Inflammatory macrophage treated with lipopolysaccharide for 4 hours (primary cell): ENCODE results near the gene UFC1.
A peak's percentile ranks its signal among the peaks of the same experiment; 100 is the strongest.

Experiments used
- DNase-seq: peaks from one replicate; pipeline ENCODE4 v3.0.0-alpha.2; 2020

The UFC1 gene

DNA sequence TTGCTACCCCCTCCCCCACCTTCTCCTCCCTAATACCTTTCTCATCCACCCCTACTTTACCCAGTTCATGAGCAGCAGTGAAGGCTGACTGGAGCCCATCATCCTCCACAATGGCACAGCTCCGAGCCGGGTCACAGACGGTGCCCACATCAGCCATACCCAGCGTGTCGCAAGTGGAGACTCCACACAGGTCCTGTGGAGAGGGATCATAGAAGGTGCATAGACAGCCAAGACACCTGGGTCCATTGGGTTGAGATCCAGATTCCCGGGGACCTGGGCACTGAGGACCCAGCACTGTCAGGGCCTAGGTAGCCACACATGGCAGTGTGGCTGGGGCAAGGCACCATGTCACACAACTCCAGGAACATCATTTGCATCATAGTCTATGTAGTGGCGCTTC is 42.3 kb downstream of the UFC1 start:
- DNase-seq = no peak

DNA sequence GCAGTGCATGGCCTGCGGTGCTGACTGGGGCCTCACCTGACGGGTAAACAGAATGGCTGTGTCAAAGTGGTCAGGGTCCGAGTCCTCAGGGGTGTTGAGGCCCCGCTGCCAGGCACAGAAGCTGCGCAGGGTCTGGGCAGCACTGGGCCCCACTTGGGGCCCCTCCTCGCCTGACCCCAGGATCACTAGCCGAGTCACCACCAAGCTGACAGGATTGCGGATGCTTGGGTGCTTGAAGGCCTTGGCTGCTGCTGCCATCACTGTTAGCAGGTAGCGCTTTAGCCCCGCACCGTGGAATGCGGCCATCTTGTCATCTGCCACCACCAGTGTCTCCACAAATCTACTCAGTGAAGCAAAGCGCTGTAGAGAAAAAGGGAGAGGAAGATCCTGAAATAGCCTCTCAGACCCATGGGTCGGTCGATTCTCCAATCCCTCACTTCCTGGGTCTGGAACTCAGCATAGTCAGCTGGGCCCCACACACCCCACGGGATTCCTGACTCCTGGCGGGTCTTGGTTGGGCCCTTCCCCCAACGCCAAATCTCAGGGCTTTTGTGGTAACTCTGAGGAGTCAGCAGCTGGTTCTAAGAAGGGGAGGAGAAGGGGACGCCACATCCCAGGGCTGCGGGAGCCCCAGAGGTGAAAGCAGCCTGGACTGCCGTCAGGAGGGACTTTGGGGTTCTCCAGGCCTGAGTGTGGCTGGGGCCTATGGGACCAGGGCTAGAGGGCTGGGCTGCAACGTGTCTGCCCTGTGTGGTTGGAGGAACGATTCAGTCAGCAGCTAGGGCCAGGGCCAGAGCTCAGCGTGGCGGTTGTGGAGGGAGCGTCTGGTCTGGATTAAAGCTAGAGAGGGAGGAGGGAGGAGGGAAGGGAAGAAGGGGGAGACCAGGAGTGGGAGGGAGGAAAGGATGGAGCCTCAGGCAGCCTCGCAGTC is 43.0 kb downstream of the UFC1 start:
- DNase-seq = no peak

GRCh38 chr1:161197560-161198193 is 43.9 kb downstream of the UFC1 start:
- no peak for DNase-seq

- DNase-seq = no peak
These were observed 44.6 kb downstream of the UFC1 start for GRCh38 chr1:161198194-161198896.

GRCh38 chr1:161198897-161199431 is 45.2 kb downstream of the UFC1 start, which contains the start of gene ADAMTS4:
TSS of gene ADAMTS4 (minus strand) at chr1:161199054. CDS start at chr1:161198627, 427 bp downstream.
- DNase-seq = no peak

DNA sequence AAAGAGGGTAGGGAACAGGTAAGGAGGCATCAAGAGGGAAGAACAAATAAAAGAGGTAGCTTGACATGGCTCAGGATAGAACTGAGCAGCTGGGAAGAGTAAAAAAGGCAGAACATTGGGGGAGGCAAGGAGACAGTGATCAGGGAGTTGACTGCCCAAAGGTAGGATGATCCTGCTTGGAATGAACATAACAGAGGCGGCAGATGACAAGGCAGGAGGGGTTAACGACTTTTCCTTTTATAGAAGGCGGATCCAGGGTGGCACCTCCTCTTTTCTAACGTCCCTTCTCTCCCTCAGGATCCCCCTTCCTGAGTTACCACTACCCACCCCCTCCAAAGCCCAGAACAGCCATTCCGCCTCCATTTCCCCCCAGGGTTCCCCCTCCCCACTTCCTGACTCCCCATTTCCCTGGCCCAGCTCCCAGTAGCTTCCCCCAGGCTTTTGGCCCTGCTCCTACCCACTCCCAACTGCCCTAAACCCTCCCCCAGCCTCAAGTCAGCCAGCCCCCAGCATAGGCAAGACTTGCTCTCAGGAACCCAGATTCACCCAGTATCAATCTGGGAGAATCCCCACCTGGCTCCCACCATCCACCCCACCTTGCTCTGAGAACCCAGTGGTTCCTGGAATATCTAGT is 45.8 kb downstream of the UFC1 start:
- DNase-seq = no peak

DNA sequence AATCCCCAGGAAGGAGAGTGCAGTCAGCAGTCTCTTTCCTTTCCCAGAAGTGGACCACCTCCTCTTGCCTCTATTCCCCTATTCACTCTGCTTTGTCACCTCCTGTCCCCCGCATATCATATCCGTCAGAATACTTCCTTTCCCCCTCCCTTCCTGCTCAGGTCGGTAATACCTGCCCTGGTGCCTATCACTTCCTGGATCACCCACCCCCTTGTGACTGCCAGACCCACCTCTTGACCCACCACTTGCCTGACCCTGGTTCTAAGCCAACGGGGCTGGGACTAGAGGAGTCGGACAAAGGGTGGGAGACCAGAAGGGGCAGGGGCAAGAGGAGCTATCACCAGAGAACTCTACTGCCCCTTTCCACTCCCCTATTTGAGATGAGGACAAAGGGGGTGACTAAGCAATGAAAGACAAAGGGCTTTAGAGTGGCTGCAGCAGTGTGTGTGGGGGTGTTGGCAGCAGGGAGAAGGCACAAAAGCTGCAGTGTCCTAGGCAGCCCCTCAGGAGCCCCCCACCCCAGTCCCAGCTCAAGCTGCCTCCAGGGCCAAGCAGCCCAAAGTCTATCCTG is 46.7 kb downstream of the UFC1 start:
- DNase-seq = no peak

DNA sequence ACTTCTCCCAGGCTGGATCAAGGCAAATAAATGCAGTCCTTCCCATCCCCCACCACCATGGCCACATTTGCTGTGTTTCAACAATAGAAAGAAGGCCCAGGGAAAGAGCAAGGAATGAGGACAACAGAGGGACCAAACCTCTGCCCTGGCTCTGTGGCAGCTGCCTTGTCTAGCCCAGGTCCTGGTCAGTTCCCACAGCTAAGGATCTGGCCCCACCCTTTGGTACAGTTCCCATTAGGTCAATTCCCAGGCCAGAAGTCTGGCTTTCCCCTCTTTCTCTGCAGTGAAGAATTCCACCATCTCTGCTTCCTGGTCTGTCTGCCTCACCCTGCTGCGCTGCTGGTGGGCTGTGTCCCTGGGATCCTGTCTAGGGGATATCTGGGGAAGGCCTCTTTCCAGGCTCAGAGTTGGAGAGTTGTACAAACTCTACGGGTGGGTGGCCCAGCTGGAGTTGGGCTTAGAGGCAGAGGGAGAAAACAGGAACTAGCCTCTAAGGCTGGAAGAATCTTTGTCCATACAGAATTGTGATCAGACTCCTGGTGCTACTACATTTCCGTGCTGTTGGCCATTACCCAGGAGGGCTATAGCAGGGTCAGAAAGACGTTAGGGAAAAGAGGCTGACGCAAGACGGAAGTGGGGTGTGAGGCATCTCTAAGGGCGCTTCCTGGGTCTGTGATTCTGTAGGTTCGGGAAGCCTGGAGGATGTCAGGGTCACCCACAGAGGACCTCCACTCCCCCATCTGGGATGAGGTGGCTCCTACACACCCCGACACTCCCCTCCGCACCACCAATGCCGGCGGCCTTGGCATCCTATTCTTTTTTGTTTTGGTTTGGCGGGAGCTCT is 47.4 kb downstream of the UFC1 start:
- peak; percentile 66 for DNase-seq

DNA sequence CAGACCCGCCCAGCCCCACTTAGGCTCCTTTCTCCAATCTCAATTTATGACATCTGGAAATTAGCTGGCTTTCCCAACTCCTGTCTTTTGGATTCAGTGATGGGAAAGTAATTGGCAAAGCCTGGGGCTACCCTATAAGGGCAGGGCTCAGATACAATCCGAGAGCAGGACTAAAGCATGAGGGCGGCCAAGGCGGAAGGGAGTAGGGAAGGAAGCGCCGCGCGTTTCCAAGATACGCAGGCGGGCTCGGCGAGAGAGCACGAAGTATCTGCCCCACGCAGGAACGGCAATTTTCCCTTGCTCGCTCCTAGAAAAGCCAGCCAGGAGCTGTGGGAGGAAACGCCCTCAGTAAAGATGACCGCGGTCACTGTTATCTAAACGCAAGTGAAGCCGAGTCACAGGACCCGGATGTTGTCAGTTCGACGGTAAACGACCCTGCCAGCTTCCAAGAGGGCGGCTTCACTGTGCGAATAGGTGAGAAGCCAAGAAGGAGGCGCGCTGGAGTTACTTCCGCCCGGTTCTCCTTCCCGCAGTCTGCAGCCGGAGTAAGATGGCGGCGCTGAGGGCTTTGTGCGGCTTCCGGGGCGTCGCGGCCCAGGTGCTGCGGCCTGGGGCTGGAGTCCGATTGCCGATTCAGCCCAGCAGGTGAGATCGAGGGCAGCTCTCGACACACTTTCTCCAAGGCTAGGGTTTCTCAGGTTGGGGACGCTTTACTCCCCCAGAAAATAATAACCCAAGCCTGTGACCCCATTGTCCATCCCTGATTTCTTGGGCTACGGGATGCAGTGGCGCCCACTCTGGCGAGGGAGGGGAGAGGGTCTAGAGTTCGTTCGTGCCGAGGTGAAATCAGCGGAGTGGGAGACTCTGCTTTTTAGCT is 48.3 kb downstream of the UFC1 start, which contains the start of gene NDUFS2:
NDUFS2 (plus strand) TSS at position 532 of the 877 bp plus-strand sequence; CDS start at position 551, 19 bp downstream.
- peak; percentile 99 for DNase-seq

DNA sequence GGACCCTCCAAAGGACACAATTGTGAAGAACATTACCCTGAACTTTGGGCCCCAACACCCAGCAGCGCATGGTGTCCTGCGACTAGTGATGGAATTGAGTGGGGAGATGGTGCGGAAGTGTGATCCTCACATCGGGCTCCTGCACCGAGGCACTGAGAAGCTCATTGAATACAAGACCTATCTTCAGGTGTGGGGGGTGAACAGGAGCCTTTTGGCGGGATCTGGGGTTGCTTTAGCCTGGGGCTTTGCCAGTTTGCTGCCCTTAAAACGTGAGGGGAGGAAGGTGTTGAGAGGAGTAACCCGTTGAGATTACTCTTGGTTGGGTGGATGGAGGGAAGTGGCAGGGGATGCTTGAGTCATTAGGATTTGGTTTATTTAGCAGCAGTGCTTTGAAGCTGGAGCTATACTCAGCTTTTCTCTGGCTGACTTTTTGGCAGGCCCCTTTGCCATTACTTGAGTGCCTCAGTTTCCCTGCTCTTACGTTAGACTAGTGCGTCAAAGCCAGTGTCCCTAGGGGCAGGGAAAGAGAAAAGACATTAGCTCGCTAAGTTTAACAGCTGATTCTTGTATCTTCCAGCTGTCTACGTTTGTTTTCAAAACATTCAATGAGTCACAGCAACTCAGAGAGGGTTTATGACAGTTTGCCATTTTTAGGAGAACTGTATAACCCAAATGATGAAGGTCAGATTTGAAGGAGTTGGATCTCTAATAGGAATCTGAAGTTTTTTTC is 52.8 kb downstream of the UFC1 start:
- no peak for DNase-seq

DNA sequence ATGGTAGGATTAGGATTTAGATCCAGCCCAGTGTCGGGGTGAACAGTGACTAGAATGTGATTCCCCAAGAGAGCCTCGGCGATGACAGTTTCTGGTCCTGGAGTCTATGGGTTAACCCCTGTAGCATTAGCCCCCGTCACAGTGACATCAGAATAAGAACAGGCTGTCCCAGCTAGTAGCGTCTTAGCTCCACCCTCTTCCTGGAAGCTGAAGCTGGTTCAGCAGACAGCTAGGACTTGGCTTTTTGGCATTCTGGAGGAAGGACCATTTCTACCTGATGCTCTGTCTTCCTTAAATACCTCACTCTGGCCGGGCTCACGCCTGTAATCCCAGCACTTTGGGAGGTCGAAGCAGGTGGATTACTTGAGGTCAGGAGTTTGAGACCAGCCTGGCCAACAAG is 53.4 kb downstream of the UFC1 start:
- DNase-seq = no peak
